Stimulated activated CD8-positive, alpha-beta memory T cell treated with anti-CD3 and anti-CD28 coated beads, Interleukin-15, amount 100 ng/mL, for 4 hours (primary cell): Measurements from ENCODE around the gene ZBP1.

Source experiments
- DNase-seq, 2 donors: peaks; one replicate each; pipeline ENCODE4 v3.0.0-alpha.2; 2020; ENCODE audit warnings: low read depth in 2 of 2

Gene ZBP1

GRCh38 chr20:57620274-57620990 is at the start of gene ZBP1:
Gene ZBP1, minus strand, starts transcription at chr20:57620426. Its CDS starts 131 bp downstream, at chr20:57620295.
- no peak for DNase-seq

- no peak for DNase-seq
Measured at GRCh38 chr20:57669632-57670031, 49.4 kb upstream of the ZBP1 start.

- DNase-seq, result no peak
Measured at GRCh38 chr20:57667924-57668782, 47.9 kb upstream of the ZBP1 start.

- no peak for DNase-seq
Measured at GRCh38 chr20:57667388-57667787, 47.2 kb upstream of the ZBP1 start.

- no peak for DNase-seq
Measured at GRCh38 chr20:57666834-57667157, 46.6 kb upstream of the ZBP1 start.

- no peak for DNase-seq
Measured at GRCh38 chr20:57666106-57666833, 46.0 kb upstream of the ZBP1 start.

- DNase-seq, result no peak
Measured at GRCh38 chr20:57665589-57665971, 45.4 kb upstream of the ZBP1 start.

- no peak for DNase-seq
Measured at GRCh38 chr20:57664924-57665588, 44.8 kb upstream of the ZBP1 start.

GRCh38 chr20:57664476-57664875 is 44.2 kb upstream of the ZBP1 start:
- DNase-seq, result no peak

- DNase-seq, result no peak
Measured at GRCh38 chr20:57663681-57664451, 43.6 kb upstream of the ZBP1 start.

- DNase-seq, result no peak
Measured at GRCh38 chr20:57663241-57663640, 43.0 kb upstream of the ZBP1 start.

GRCh38 chr20:57662456-57663240 is 42.4 kb upstream of the ZBP1 start:
- no peak for DNase-seq

GRCh38 chr20:57661746-57662455 is 41.7 kb upstream of the ZBP1 start:
- DNase-seq, result no peak

- DNase-seq, result no peak
Measured at GRCh38 chr20:57660922-57661745, 40.9 kb upstream of the ZBP1 start.

- DNase-seq, result no peak
Measured at GRCh38 chr20:57660181-57660921, 40.1 kb upstream of the ZBP1 start.

- no peak for DNase-seq
Measured at GRCh38 chr20:57659517-57660180, 39.4 kb upstream of the ZBP1 start.

GRCh38 chr20:57658833-57659516 is 38.7 kb upstream of the ZBP1 start:
- DNase-seq, result no peak
